ENCODE data around the gene IL12RB1. TPM values are rescaled to one million over a fixed set of nuclear protein-coding genes. Genes with fewer than 3 reads are reported as not detected.
"Not testable (repeated sequence)": the region's sequence is repeated elsewhere in the genome, so short reads cannot be mapped to it uniquely, and the experiment has no call there.

Gene IL12RB1
- total RNA-seq, 1 donor from 2014 or later = not detected

DNA sequence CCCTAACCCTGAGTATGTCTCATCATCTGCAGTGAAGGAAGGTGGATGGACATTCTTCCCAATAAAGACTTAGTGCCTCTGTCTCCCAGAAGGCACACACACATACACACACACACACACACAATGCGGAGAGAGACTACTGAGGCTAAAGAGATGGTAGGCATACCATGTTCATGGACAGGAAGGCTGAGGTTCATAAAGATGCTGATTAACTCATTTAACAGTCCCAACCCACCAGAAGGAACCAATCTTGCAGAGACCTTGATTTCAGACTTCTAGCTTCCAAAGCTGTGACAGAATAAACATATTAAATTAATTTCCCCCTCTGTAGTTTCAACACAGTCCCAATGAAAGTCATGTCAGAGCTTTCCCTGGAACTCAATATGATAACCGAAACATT, 45.7 kb downstream of the IL12RB1 start:
- H3K27me3 Mint-ChIP-seq (ENCODE audit: low read depth) = peaks cover 33% of the 10 kb centered on the region

DNA sequence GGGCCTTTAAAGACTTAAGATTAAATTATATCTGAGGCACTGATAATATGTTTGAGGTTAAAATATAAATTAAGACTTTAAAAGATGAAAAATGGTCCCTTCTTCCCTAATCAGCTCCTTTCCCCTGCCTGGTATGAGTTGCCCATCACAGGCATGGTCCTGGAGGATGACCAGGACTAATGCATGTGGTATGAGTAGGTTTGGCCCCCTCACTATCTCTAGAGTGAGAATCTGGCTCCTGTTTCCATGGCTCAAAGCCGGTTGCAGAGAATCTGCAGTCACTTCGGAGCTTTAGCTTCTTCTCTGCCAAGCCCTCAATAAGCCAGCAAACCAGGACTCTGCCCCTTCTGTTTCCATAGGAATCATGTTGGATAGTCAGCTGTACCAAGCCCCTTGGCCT, 54.6 kb downstream of the IL12RB1 start:
- not testable (repeated sequence) for DNase-seq (ENCODE audit: low spot score in 2 of 2, unreplicated experiment in 2 of 2); H3K9me3 Mint-ChIP-seq; H3K4me3 Mint-ChIP-seq; H3K36me3 Mint-ChIP-seq; H3K4me1 Mint-ChIP-seq; H3K27ac Mint-ChIP-seq
- peaks cover 14% of the 10 kb centered on the region for H3K27me3 Mint-ChIP-seq (ENCODE audit: low read depth)

More for the DNA sequence above, 45.7 kb downstream of the IL12RB1 start:
- H3K36me3 Mint-ChIP-seq = no peaks in the 10 kb centered on the region
- no peak overlapping the region for H3K27ac Mint-ChIP-seq
- H3K4me3 Mint-ChIP-seq = no peak overlapping the region
- no peaks in the 10 kb centered on the region for H3K9me3 Mint-ChIP-seq
- H3K4me1 Mint-ChIP-seq = peaks cover 4% of the 10 kb centered on the region
- TF ChIP-seq, protein P1, sequence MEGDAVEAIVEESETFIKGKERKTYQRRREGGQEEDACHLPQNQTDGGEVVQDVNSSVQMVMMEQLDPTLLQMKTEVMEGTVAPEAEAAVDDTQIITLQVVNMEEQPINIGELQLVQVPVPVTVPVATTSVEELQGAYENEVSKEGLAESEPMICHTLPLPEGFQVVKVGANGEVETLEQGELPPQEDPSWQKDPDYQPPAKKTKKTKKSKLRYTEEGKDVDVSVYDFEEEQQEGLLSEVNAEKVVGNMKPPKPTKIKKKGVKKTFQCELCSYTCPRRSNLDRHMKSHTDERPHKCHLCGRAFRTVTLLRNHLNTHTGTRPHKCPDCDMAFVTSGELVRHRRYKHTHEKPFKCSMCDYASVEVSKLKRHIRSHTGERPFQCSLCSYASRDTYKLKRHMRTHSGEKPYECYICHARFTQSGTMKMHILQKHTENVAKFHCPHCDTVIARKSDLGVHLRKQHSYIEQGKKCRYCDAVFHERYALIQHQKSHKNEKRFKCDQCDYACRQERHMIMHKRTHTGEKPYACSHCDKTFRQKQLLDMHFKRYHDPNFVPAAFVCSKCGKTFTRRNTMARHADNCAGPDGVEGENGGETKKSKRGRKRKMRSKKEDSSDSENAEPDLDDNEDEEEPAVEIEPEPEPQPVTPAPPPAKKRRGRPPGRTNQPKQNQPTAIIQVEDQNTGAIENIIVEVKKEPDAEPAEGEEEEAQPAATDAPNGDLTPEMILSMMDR (IDR thresholded peaks at IDR 0.05; ENCODE audit: unreplicated experiment) = no peak
- DNase-seq (ENCODE audit: low spot score in 2 of 2, unreplicated experiment in 2 of 2) = no peak

DNA sequence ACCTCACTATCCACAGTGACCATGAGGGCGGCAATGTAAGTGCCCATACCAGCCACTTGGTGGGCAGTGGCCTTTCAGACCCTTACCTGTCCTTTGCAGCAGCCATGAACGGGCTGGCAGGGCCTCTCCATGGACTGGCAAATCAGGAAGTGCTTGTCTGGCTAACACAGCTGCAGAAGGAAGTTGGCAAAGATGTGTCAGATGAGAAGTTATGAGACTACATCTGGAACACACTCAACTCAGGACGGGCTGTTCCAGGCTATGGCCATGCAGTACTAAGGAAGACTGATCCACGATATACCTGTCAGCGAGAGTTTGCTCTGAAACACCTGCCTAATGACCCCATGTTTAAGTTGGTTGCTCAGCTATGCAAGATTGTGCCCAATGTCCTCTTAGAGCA, 55.3 kb downstream of the IL12RB1 start:
- not testable (repeated sequence) for H3K27ac Mint-ChIP-seq; H3K4me3 Mint-ChIP-seq; H3K4me1 Mint-ChIP-seq; H3K36me3 Mint-ChIP-seq; DNase-seq (ENCODE audit: low spot score in 2 of 2, unreplicated experiment in 2 of 2); H3K9me3 Mint-ChIP-seq
- H3K27me3 Mint-ChIP-seq (ENCODE audit: low read depth) = peaks cover 14% of the 10 kb centered on the region

DNA sequence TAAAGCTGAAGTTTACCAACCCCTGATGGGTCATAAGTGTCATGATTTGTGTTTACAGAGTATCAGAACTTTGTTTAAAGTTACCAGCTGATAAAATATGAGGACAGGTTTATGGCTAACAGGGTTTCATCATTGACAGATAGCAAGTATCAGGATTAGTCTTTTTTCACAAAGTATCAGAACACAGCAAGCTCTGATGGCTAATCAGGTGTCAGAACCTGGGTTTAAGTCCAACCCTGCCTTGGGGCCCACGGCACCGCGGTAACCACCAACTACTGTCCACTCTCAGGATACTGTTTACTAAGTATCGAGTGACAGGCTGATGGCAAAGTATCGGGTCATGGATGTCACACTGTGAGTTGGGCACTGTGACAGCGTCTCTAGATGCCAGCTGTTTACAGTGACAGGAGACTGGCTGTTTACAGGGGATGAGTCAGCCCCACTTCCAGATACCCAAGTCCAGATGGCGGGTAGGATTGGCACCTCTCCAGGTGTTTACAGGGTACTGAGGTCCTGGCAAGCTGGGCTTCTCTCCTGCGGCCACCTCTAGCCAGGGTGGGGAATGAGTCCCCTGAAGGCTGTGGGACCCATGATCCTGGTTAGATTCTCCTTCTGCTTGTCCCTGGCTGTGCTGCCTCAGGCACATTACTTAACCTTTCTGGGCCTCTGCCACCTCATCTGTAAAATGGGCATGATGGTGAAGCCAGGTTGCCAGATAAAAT, 57.0 kb downstream of the IL12RB1 start:
- DNase-seq (ENCODE audit: low spot score in 2 of 2, unreplicated experiment in 2 of 2) = no peak
- no peak overlapping the region for H3K4me3 Mint-ChIP-seq
- no peak overlapping the region for H3K27ac Mint-ChIP-seq
- TF ChIP-seq, protein P1 (IDR thresholded peaks at IDR 0.05; ENCODE audit: unreplicated experiment) = no peak
- no peaks in the 10 kb centered on the region for H3K4me1 Mint-ChIP-seq
- no peaks in the 10 kb centered on the region for H3K9me3 Mint-ChIP-seq
- no peaks in the 10 kb centered on the region for H3K36me3 Mint-ChIP-seq
- H3K27me3 Mint-ChIP-seq (ENCODE audit: low read depth) = peaks cover 14% of the 10 kb centered on the region

DNA sequence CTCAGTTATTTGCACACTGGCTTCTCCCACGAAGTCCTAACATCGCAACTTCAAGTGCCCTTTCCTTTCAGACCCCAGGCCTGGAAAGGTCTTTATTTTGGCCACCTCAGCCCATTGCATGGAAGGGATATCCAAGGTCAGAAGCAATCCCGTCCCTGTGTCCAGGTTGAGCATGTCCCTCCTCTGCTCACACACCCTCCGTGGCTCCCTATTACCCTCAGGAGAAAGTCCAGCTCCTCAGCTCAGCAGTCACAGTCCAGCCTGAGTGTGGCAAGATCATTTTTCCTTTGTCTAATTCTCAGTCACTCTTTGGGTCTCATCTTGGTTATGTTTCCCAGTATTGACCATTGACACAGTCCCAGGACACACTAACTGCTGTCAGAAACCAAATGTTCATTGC, 59.6 kb downstream of the IL12RB1 start:
- Mint-ChIP-seq H3K4me3 (no peak overlapping the region), H3K4me1 (no peaks in the 10 kb centered on the region)

DNA sequence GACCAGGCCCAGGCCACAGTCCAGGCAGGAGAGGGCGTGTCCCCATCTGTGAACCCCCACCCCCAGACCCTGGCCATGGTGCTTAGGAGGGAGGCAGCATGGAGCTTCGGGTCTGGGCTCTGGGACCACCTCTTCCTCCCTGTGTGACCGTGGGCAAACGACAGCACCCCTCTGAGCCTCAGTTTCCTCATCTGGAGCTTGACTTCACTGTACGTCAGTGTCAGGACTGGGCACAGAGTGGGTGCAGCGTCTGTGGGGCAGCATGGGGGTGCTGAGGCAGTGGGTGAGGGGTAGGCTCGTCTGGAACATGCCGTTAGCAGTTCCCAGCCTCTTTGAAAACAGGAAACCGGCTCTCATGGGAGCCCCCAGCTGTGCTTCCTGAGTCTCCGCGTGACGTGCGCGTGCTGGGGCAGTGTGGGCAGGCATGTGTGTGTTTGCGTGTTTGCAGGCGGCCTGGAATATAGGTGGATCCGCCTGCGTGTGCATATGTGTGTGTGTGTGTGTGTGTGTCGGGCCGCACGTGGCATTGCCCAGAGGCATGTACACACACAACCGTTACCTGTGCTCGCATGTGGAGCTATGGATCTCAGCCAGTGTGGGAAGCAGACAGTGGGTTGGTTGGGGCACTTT, 63.0 kb downstream of the IL12RB1 start:
- H3K4me1 Mint-ChIP-seq = peaks cover 3% of the 10 kb centered on the region
- TF ChIP-seq, protein P1 (IDR thresholded peaks at IDR 0.05; ENCODE audit: unreplicated experiment) = no peak
- H3K36me3 Mint-ChIP-seq = no peaks in the 10 kb centered on the region
- H3K9me3 Mint-ChIP-seq = no peaks in the 10 kb centered on the region
- no peak for DNase-seq (ENCODE audit: low spot score in 2 of 2, unreplicated experiment in 2 of 2)
- peaks cover 4% of the 10 kb centered on the region for H3K27me3 Mint-ChIP-seq (ENCODE audit: low read depth)
- H3K4me3 Mint-ChIP-seq = no peak overlapping the region
- H3K27ac Mint-ChIP-seq = no peak overlapping the region

More for the DNA sequence above, 59.6 kb downstream of the IL12RB1 start:
- no peak for DNase-seq (ENCODE audit: low spot score in 2 of 2, unreplicated experiment in 2 of 2)
- Mint-ChIP-seq H3K9me3 (no peaks in the 10 kb centered on the region), H3K27me3 (ENCODE audit: low read depth) (peaks cover 10% of the 10 kb centered on the region), H3K36me3 (no peaks in the 10 kb centered on the region), H3K27ac (no peak overlapping the region)
- TF ChIP-seq, protein P1 (IDR thresholded peaks at IDR 0.05; ENCODE audit: unreplicated experiment) = no peak
